Measurements from ENCODE around the gene SLC35B4.

The SLC35B4 gene

GRCh38 chr7:134364619-134365037 lies 47.9 kb upstream of the SLC35B4 start:
- Histone ChIP-seq H3K27ac (ENCODE audit: low read depth, low read length, poor library complexity, severe bottlenecking) (no peak overlapping the region), H4K20me1 (ENCODE audit: insufficient read depth, low read length) (no peaks in the 10 kb centered on the region)

GRCh38 chr7:134362587-134363483 lies 46.1 kb upstream of the SLC35B4 start:
- Histone ChIP-seq H3F3A (ENCODE audit: insufficient read depth, low read length) (no peaks in the 10 kb centered on the region), H3K9me2 (ENCODE audit: low read depth, low read length) (no peaks in the 10 kb centered on the region), H3K9ac (ENCODE audit: low read length) (no peak overlapping the region), H3K79me2 (ENCODE audit: insufficient read depth, low read length) (no peaks in the 10 kb centered on the region), H3K27me3 (ENCODE audit: insufficient read depth, low read length) (no peaks in the 10 kb centered on the region), H3K4me3 (ENCODE audit: low read depth, low read length, poor library complexity, severe bottlenecking) (no peak overlapping the region), H2AFZ (ENCODE audit: low read length) (no peak overlapping the region), H4K20me1 (ENCODE audit: insufficient read depth, low read length) (no peaks in the 10 kb centered on the region), H3K4me1 (ENCODE audit: insufficient read depth, low read length, severe bottlenecking) (no peaks in the 10 kb centered on the region), H3K9me3 (ENCODE audit: low read length) (no peaks in the 10 kb centered on the region), H3K36me3 (ENCODE audit: insufficient read depth, low read length) (no peaks in the 10 kb centered on the region), H3K4me2 (ENCODE audit: low read length) (no peak overlapping the region), H3K27ac (ENCODE audit: low read depth, low read length, poor library complexity, severe bottlenecking) (no peak overlapping the region)
- TF ChIP-seq EZH2 (IDR thresholded peaks at IDR 0.05; ENCODE audit: borderline replicate concordance, low read length) (no peak), CTCF (IDR thresholded peaks at IDR 0.05; ENCODE audit: low read length) (no peak)

More at GRCh38 chr7:134364619-134365037, 47.9 kb upstream of the SLC35B4 start:
- Histone ChIP-seq H3K27me3 (ENCODE audit: insufficient read depth, low read length) (no peaks in the 10 kb centered on the region), H2AFZ (ENCODE audit: low read length) (no peak overlapping the region), H3K4me2 (ENCODE audit: low read length) (no peak overlapping the region), H3K79me2 (ENCODE audit: insufficient read depth, low read length) (no peaks in the 10 kb centered on the region), H3K9me2 (ENCODE audit: low read depth, low read length) (no peaks in the 10 kb centered on the region), H3K4me3 (ENCODE audit: low read depth, low read length, poor library complexity, severe bottlenecking) (no peak overlapping the region), H3K4me1 (ENCODE audit: insufficient read depth, low read length, severe bottlenecking) (no peaks in the 10 kb centered on the region), H3F3A (ENCODE audit: insufficient read depth, low read length) (no peaks in the 10 kb centered on the region), H3K36me3 (ENCODE audit: insufficient read depth, low read length) (no peaks in the 10 kb centered on the region), H3K9me3 (ENCODE audit: low read length) (no peaks in the 10 kb centered on the region), H3K9ac (ENCODE audit: low read length) (no peak overlapping the region)
- TF ChIP-seq EZH2 (IDR thresholded peaks at IDR 0.05; ENCODE audit: borderline replicate concordance, low read length) = no peak
- TF ChIP-seq CTCF (IDR thresholded peaks at IDR 0.05; ENCODE audit: low read length) = no peak

- Histone ChIP-seq H3K9ac (ENCODE audit: low read length) (no peak overlapping the region), H3F3A (ENCODE audit: insufficient read depth, low read length) (no peaks in the 10 kb centered on the region), H3K9me3 (ENCODE audit: low read length) (no peaks in the 10 kb centered on the region), H4K20me1 (ENCODE audit: insufficient read depth, low read length) (no peaks in the 10 kb centered on the region), H2AFZ (ENCODE audit: low read length) (no peak overlapping the region), H3K27me3 (ENCODE audit: insufficient read depth, low read length) (no peaks in the 10 kb centered on the region), H3K4me2 (ENCODE audit: low read length) (no peak overlapping the region), H3K9me2 (ENCODE audit: low read depth, low read length) (no peaks in the 10 kb centered on the region), H3K4me3 (ENCODE audit: low read depth, low read length, poor library complexity, severe bottlenecking) (no peak overlapping the region), H3K27ac (ENCODE audit: low read depth, low read length, poor library complexity, severe bottlenecking) (no peak overlapping the region), H3K79me2 (ENCODE audit: insufficient read depth, low read length) (no peaks in the 10 kb centered on the region), H3K36me3 (ENCODE audit: insufficient read depth, low read length) (no peaks in the 10 kb centered on the region), H3K4me1 (ENCODE audit: insufficient read depth, low read length, severe bottlenecking) (no peaks in the 10 kb centered on the region)
- TF ChIP-seq CTCF (IDR thresholded peaks at IDR 0.05; ENCODE audit: low read length) = no peak
- no peak for TF ChIP-seq EZH2 (IDR thresholded peaks at IDR 0.05; ENCODE audit: borderline replicate concordance, low read length)
Measured at GRCh38 chr7:134359787-134360432, 43.2 kb upstream of the SLC35B4 start.

Measured in OCI-LY1 (cell line).